ENCODE results near the gene GYG1.

GYG1 gene

DNA sequence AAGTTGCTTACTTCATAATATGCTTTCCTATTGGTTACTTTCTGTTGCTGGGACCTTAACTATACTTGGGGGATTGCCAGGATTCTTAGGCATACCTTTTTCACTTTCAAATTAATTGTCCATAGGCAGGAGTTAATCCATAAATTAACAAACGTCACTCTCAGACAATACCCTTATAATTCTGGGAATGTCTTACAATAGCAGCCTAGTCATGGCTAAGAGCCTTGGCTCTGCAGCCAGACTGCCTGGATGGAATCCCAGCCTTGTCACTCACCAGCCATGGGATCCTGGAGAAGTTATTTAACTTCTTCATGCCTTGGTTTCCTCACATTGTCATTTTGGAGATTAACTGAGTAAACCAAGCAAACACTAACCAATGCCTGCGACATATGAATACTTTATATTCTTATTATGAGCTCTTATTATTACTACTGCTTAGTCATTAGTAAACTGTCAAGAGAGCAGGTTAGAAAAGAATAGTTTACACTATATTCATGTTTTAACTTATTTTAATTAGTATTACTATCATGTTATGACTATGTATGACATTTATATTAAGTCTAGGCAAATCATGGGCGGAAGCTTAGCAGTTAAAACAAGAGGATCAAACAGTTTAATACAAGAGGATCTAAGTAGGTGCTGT, 29.0 kb downstream of the GYG1 start:
- Mint-ChIP-seq H3K9me3 (peaks cover 10% of the 10 kb centered on the region), H3K36me3 (ENCODE audit: low read depth) (peaks cover 42% of the 10 kb centered on the region), H3K4me1 (peaks cover 52% of the 10 kb centered on the region), H3K27ac (no peak overlapping the region), H3K27me3 (ENCODE audit: low read depth) (no peaks in the 10 kb centered on the region), H3K4me3 (no peak overlapping the region)
- TF ChIP-seq, protein P1, sequence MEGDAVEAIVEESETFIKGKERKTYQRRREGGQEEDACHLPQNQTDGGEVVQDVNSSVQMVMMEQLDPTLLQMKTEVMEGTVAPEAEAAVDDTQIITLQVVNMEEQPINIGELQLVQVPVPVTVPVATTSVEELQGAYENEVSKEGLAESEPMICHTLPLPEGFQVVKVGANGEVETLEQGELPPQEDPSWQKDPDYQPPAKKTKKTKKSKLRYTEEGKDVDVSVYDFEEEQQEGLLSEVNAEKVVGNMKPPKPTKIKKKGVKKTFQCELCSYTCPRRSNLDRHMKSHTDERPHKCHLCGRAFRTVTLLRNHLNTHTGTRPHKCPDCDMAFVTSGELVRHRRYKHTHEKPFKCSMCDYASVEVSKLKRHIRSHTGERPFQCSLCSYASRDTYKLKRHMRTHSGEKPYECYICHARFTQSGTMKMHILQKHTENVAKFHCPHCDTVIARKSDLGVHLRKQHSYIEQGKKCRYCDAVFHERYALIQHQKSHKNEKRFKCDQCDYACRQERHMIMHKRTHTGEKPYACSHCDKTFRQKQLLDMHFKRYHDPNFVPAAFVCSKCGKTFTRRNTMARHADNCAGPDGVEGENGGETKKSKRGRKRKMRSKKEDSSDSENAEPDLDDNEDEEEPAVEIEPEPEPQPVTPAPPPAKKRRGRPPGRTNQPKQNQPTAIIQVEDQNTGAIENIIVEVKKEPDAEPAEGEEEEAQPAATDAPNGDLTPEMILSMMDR (IDR thresholded peaks at IDR 0.05; ENCODE audit: unreplicated experiment in 3 of 3): no peak

DNA sequence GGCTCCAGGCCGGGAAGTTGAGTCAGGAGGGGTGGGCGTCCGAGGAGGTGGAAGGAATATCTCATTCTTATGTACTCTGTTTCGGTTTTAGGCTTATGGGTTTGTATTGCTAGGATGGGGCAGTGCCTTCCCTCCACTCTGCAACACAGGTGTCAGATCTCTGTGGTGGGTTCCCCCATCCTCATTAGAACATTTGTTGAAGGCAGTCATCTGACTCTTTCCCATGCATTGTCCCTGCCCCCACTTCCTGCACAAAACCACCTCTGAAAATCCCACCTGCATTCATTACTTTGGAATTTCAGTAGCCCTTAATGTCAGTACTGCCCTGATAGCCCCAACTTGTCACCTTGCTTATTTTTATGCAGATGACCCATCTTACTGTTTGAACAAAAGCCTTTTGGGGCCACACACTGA, 29.5 kb downstream of the GYG1 start:
- Mint-ChIP-seq H3K36me3 (ENCODE audit: low read depth) (peaks cover 43% of the 10 kb centered on the region), H3K4me3 (no peak overlapping the region), H3K27ac (no peak overlapping the region), H3K4me1 (peaks cover 47% of the 10 kb centered on the region), H3K27me3 (ENCODE audit: low read depth) (no peaks in the 10 kb centered on the region), H3K9me3 (peaks cover 10% of the 10 kb centered on the region)
- TF ChIP-seq, protein P1 (IDR thresholded peaks at IDR 0.05; ENCODE audit: unreplicated experiment in 3 of 3): no peak

DNA sequence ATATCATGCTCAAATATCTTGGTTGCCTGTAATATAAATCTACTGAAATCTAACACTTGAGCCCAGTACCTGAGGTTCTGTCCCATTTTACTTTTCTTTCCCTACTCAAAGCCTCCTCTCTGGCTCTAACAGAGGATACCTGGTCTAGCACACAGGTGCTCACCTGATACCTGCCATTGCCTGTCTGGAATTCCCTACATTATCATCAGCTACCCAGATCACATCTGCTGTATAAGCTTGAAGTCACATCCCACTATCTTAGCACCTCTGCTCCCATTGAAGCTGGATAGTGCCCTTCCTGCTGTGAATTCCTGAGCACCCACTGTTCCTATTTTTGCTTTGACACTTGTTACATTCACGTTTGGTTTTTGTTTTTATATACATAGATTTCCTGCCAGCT, 30.5 kb downstream of the GYG1 start:
- Mint-ChIP-seq H3K36me3 (ENCODE audit: low read depth) (peaks cover 48% of the 10 kb centered on the region), H3K27ac (no peak overlapping the region), H3K27me3 (ENCODE audit: low read depth) (no peaks in the 10 kb centered on the region), H3K4me1 (peaks cover 45% of the 10 kb centered on the region), H3K4me3 (no peak overlapping the region), H3K9me3 (peaks cover 10% of the 10 kb centered on the region)
- TF ChIP-seq, protein P1 (IDR thresholded peaks at IDR 0.05; ENCODE audit: unreplicated experiment in 3 of 3): no peak

DNA sequence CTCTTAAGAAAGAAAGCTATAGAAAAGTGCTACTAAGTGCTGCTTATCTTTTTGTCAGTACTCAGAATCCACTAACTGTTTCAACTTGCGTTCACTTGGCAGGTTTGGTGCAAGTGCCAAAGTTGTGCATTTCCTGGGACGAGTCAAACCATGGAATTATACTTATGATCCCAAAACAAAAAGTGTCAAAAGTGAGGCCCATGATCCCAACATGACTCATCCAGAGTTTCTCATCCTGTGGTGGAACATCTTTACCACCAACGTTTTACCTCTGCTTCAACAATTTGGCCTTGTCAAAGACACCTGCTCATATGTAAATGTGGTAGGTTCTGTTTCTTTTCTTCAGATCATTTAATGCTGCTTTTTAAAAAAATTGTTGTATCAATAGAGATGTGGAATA, 32.6 kb downstream of the GYG1 start:
- TF ChIP-seq, protein P1 (IDR thresholded peaks at IDR 0.05; ENCODE audit: unreplicated experiment in 3 of 3): no peak
- H3K4me1 Mint-ChIP-seq: peaks cover 35% of the 10 kb centered on the region
- no peaks in the 10 kb centered on the region for H3K27me3 Mint-ChIP-seq (ENCODE audit: low read depth)
- H3K9me3 Mint-ChIP-seq: peaks cover 10% of the 10 kb centered on the region
- H3K36me3 Mint-ChIP-seq (ENCODE audit: low read depth): peaks cover 66% of the 10 kb centered on the region
- no peak overlapping the region for H3K4me3 Mint-ChIP-seq
- H3K27ac Mint-ChIP-seq: no peak overlapping the region

DNA sequence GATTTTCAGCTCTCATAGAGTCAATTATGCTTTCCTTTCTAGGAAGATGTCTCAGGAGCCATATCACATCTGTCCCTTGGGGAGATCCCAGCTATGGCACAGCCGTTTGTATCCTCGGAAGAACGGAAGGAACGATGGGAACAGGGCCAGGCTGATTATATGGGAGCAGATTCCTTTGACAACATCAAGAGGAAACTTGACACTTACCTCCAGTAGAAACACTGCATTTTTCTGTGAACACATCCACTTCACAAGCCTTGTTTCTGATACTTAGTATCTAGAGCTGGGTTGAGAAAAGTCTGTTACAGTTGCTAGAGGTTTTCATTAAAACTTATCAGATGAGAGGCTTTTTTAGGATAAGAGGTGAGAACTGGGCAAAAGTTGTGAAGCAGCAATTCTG, 35.4 kb downstream of the GYG1 start:
- peaks cover 16% of the 10 kb centered on the region for H3K4me1 Mint-ChIP-seq
- peaks cover 76% of the 10 kb centered on the region for H3K36me3 Mint-ChIP-seq (ENCODE audit: low read depth)
- no peak overlapping the region for H3K4me3 Mint-ChIP-seq
- peaks cover 10% of the 10 kb centered on the region for H3K9me3 Mint-ChIP-seq
- peak overlapping the region in 2 of 3 experiments; percentile 16 to 30 for H3K27ac Mint-ChIP-seq
- TF ChIP-seq, protein P1 (IDR thresholded peaks at IDR 0.05; ENCODE audit: unreplicated experiment in 3 of 3): no peak
- H3K27me3 Mint-ChIP-seq (ENCODE audit: low read depth): no peaks in the 10 kb centered on the region

DNA sequence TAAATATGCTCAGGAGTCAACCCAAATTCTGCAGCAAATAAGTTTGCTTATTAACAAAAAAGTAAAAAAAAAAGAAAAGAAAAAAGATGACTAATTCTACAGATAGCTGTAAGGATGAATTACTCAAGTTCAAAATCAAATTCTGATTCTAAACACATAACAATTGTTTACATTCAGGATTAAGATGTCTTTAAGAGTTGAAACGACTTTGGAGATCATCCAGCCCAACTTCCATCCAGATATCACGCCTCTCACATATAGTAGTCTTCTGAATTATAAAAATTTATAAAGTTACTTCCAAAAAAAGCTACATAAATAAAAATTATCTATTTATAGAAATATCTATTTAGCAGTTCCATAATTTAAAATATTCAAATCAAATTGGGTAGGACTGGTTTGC, 39.8 kb downstream of the GYG1 start:
- no peak overlapping the region for H3K4me3 Mint-ChIP-seq
- H3K27me3 Mint-ChIP-seq (ENCODE audit: low read depth): no peaks in the 10 kb centered on the region
- TF ChIP-seq, protein P1 (IDR thresholded peaks at IDR 0.05; ENCODE audit: unreplicated experiment in 3 of 3): no peak
- no peak overlapping the region for H3K27ac Mint-ChIP-seq
- H3K36me3 Mint-ChIP-seq (ENCODE audit: low read depth): peaks cover 75% of the 10 kb centered on the region
- no peaks in the 10 kb centered on the region for H3K9me3 Mint-ChIP-seq
- H3K4me1 Mint-ChIP-seq: peaks cover 5% of the 10 kb centered on the region
